HPDE6-E6E7 (cell line): ENCODE measurements around the gene EPB41.
A peak's percentile ranks its signal among the peaks of the same experiment; 100 is the strongest.

Source experiments
- DNase-seq: peaks from one replicate; pipeline ENCODE4 v3.0.0; 2011; ENCODE audit warnings: missing footprints; ENCODE audit errors: extremely low spot score

EPB41 gene

DNA sequence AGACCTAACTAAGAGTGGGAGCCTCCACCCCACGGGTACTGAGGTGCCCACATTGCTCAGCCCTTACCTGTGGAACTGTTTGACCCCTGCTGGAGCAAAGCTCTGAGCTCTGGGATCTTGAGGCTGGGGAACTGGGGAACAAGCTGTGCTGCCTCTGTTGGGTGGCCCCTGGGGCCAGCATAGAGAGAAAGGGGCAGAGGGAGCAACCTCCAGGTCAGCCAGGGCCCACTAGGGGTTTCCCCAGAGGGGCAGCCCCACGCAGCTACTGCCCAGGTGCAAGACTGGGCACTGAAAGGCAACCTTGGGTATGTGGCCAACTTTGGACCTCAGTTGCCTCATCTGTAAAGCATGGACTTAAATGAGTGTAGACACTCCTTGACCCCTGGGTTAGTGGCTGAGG lies 23.5 kb upstream of the EPB41 start:
- DNase-seq = no peak

GRCh38 chr1:28891256-28891655 lies 23.1 kb upstream of the EPB41 start:
- DNase-seq = no peak

DNA sequence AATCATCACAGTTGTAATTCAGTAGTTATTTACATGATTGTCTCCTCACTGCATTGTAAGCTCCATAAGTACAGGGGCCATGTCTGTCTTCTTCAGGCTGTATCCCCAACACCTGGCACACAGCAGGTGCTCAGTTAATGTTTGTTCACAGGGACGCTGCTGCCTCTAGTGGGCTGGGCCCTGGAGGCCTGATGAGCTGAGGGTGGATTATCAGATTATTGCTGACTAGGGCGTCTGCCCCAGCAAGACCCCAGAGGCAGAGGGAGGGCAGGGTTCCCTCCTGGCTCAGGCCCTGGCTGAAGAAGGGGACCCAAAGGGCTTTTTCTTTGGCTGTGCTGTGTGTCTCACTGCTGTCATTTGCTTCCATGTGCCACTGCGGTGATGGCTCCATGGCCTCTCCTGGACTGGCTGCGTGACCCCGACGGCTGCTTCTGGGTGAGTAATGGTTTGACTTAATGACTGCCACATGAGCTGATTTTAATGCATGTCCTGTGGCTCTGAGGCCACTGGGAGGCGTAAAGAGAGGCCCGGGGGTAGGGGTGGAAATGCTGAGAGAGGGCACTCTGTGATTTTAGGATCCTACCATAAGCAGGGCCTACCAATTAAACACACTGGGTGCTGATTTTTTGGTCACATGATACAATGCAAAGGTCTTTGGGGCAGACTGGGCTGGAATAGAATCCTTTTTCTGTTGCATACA lies 20.8 kb upstream of the EPB41 start:
- DNase-seq = no peak

DNA sequence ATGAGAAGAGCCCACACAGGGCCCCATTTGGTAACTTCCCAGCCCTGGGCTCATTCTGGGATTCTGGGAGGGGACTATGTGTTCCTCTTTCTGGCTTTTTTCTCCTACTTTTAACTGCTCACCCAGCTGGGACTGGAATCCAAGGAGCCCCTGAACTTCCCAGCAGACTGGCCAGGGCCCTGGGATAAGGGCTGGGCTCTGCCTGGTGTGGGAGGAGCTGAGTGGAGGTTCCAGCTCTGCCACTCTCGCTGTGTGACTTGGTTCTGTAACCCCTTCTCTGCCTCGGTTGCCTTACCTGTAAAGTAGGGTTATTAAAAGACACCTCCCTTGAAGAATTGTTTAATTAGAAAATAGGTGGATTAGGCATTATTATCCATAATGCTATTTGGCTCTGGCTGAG lies 19.6 kb upstream of the EPB41 start:
- DNase-seq = no peak

DNA sequence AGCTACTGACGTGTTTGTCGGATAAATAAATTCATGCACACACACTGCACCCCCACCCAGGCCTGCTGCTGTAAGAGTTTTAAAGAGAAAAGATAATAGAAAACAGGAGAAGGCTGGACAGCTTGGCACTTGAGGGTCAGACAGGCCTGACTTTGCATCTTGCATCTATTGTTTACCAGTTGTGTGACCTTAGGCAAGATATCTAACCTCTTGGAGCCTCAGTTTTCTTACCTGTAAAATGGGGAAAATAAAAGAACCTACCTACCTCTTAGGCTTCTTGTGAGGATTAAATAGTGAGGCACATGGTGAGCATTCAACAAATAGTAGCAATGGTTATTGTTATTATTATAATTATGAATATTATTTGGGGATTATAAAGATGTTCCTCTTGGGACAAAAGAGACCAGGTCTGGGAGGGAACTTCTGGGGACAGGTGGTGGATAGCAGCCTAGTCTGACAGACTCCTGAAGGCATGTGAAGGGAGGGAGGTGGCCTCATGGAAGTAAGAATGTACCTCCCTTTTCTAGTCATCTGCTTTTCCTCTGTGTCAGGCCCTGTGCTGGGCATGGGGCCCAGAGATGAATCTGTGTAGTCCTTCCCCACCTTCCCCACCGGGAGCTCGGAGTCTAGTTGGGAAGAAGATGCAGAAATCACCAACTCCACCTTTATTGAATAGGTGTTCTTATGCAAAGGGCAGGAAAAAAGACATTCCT lies 18.3 kb upstream of the EPB41 start:
- no peak for DNase-seq

DNA sequence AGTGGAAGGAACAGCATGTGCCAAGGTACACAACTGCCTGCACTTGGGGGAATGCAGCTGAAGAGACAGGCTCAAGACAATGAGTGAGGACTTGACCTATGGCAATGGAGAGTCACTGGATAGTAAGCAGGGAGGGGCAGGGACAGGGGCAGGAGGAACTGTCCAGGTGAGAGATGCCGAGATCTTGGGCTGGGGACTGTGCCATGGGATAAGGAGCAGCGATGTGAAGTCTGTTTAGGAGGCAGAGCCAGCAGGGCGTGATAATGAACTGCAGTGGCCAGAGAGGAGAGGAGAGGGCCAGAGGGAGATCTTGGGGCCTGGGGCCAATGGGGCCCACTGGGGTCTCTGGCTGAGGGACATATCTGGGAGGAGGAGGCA lies 17.8 kb upstream of the EPB41 start:
- no peak for DNase-seq

DNA sequence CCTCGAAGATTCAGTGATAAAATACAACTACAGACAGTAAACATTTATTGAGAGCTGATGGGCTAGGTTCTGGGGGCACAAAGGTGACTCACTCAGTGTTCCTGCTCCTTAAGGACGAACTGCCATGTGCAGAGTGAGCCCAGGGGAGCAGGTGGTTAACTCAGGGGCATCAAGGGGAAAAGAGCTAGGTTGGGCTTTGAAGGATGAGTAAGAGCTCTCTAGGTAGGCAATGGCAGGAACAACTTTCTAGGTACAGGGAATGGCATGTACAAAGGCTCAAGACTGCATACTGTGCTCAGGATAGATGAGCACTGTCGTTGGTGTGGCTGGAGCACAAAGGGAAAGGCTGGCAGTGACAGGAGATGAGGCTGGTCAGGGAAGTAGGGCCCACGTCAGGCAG lies 16.6 kb upstream of the EPB41 start:
- DNase-seq = no peak

GRCh38 chr1:28898405-28898881 lies 15.9 kb upstream of the EPB41 start:
- DNase-seq = no peak

- no peak for DNase-seq
Observed at GRCh38 chr1:28899267-28899666, 15.1 kb upstream of the EPB41 start.

DNA sequence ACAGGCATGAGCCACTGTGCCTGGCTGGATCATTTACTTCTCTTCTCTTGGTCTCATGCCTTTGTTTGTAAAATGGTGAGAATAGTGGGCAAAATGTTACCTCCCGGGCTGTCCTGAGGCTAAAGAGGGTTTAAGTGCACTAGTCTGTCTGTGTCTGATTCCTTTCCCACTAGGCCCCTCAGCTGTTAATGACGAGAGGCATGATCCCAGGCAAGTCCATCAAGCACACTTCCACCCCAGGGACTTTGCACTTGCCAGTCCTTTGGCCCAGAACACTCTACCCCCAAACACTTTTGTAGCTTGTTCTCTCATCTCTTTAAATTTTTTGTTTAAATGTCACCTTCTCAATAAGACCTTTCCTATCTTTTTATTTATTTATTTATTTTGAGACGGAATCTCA lies 13.8 kb upstream of the EPB41 start:
- no peak for DNase-seq

DNA sequence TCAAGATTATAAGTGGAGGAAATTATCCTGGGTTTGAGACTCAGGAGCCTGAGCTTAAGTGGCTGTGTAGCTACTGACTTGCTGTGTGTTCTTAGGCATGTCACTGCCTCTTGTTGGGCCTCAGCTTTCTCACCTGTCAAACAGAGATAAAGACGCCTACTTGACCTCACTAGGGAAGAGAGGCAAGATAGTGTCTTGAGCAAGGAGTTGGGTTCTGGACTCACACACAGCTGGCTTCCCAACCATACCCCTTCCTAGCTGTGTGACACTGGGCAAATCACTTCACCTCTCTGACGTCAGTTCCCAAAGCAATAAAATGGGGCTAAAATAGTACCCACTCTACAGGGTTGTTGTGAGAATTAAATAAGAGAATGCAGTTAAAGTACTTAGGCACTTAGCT lies 11.6 kb upstream of the EPB41 start:
- DNase-seq = no peak

- DNase-seq = no peak
Observed at GRCh38 chr1:28905921-28906666, 8.3 kb upstream of the EPB41 start.

- no peak for DNase-seq
Observed at GRCh38 chr1:28909198-28909597, 5.2 kb upstream of the EPB41 start.

DNA sequence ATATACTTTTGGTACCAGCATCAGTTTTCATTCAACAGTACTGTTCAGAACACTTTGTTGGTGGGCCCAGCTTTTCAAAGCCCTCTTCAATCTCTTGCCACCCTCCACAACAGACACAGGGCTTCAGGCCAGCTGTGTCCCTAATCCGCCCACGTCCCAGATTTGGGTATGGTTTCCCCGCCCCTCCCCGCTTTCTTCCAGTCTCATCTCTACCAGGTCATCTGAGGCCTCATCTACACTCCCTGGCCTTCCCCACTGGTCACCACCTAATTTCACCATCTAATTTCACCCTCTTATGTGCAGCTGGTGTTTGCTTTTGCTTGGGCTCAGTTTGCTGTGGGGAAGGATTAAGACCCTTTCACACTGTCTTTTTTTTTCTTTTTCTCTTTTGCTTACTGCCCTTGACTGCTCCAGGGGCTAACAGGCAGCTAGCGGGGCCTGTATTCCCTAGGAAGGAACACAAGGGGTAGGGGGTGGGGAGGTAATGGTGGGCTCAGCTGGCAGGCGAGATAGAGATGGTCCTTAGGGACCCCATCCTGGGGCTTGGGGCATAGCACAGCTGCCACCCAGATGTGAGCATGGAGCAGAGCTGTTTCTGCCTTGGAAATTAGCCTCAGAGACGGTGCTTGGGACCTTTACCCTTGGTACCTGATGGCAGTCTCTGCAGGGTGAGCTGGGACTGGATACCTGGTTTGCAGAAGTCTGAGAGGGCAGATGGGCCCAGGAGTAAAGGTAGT lies 3.8 kb upstream of the EPB41 start:
- no peak for DNase-seq

- no peak for DNase-seq
Observed at GRCh38 chr1:28913786-28914227, 562 bp upstream of the EPB41 start.

- peak; percentile 14 for DNase-seq
Observed at GRCh38 chr1:28915031-28915895, 894 bp downstream of the EPB41 start.

DNA sequence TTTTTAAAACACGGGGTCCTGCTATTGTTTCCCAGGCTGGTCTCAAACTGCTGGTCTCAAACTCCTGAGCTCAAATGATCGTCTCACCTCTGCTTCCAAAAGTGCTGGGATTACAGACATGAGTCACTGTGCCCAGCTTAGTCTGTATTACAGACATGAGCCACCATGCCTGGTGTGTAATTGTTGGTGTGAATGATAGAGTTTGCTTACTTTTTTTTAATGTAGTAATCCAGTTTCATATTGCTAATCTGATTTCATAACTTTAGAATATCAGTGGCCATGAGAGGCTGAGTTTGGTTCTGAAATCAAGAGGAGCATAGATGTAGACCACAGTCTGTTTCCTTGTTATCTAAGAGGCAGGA lies 3.4 kb downstream of the EPB41 start:
- no peak for DNase-seq

- DNase-seq = no peak
Observed at GRCh38 chr1:28921286-28921869, 7.0 kb downstream of the EPB41 start.

- no peak for DNase-seq
Observed at GRCh38 chr1:28925350-28925891, 11.1 kb downstream of the EPB41 start.

DNA sequence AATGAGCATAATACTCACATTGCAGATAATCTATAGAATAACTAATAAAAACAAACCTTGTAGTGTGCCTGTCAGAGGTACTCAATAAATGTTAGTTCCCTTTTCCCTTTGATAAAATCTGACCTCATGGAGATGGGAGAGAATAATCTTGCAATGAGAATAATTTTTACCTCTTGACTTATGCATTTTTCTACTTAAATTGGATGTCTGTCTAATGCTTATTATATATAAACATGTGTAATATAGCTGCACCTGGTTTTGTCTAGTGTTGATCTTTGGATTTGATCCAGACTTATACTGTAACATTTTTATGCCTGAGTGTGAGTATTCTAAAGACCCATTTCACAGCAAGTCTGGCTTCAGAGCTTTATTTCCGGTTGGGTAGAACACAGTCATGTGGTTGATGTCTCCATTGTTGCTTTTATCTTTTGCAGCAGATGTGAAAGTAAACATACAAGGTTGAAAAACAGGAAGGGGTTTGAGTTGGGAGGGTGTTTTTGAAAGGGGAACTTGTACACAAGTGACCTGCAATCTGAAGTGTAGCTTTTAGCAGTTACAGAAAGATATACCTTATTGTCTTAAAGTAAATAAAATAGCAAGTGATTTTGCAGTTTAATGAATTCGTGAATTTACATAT lies 12.4 kb downstream of the EPB41 start:
- no peak for DNase-seq
